NOMO-1 (cell line): Measurements from ENCODE around the gene STK32C.

ENCODE experiments used
- DNase-seq, 2 experiments: peaks; one replicate each; lab custom pipeline; 2025; ENCODE audit not compliant: unreplicated experiment in 2 of 2; lab: John Stamatoyannopoulos, UW

The STK32C gene

GRCh38 chr10:132189016-132189415 lies 118.7 kb downstream of the STK32C start:
- DNase-seq = no peak

GRCh38 chr10:132188331-132188730 lies 119.4 kb downstream of the STK32C start:
- no peak for DNase-seq

- no peak for DNase-seq
These were observed 120.2 kb downstream of the STK32C start for GRCh38 chr10:132187430-132188138.

- DNase-seq = no peak
These were observed 121.0 kb downstream of the STK32C start, which contains the start of gene DPYSL4 for GRCh38 chr10:132186488-132187429. TSS of gene DPYSL4 (plus strand) at chr10:132186948. CDS start at chr10:132187064, 116 bp downstream.

GRCh38 chr10:132185601-132186487 lies 121.9 kb downstream of the STK32C start:
- no peak for DNase-seq

- no peak for DNase-seq
These were observed 122.7 kb downstream of the STK32C start for GRCh38 chr10:132184816-132185593.

- no peak for DNase-seq
These were observed 124.7 kb downstream of the STK32C start for GRCh38 chr10:132183046-132183445.

GRCh38 chr10:132182591-132182990 lies 125.2 kb downstream of the STK32C start:
- no peak for DNase-seq

- no peak for DNase-seq
These were observed 125.9 kb downstream of the STK32C start for GRCh38 chr10:132181691-132182425.

GRCh38 chr10:132180736-132181135 lies 127.0 kb downstream of the STK32C start:
- no peak for DNase-seq

GRCh38 chr10:132179551-132180392 lies 128.0 kb downstream of the STK32C start:
- DNase-seq = no peak

- no peak for DNase-seq
These were observed 128.8 kb downstream of the STK32C start for GRCh38 chr10:132178672-132179545.

GRCh38 chr10:132178046-132178445 lies 129.7 kb downstream of the STK32C start:
- DNase-seq = no peak

- no peak for DNase-seq
These were observed 130.9 kb downstream of the STK32C start for GRCh38 chr10:132176623-132177500.

GRCh38 chr10:132175907-132176581 lies 131.7 kb downstream of the STK32C start:
- DNase-seq = no peak

- DNase-seq = no peak
These were observed 132.3 kb downstream of the STK32C start for GRCh38 chr10:132175408-132175807.
